ENCODE measurements around the gene MRPS6. TPM values are rescaled to one million over a fixed set of nuclear protein-coding genes. Genes with fewer than 3 reads are reported as not detected.

The MRPS6 gene
- total RNA-seq, 1 experiment from 2014 or later = 109 TPM

DNA sequence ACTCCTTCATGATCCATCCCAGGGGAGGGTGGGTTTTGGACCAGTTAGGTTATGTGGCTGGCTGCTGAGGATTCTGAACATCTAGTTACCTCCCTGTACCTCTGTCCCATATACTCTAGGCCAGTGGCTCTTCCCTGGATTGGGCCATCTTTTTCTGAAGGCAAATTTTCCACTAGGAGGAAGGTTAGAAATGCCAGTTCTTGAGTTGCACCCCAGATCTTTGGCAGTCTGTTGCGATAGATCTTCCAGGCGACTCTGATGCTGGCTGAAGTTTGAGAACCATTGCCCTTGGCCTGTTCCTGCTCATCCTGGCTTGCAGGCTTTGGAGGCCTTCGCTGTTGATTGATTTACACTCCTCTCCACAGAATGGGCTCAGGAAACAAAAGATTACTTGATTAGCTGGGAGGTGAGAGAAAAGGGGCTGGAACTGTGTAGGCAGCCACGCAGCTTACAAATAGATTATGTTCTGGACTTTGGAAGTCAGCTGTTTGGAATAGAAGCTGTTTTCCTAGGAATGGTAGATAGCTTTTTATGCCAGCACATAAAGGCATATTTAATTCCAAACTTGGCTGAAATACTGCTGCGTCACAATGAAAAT lies 110.1 kb downstream of the MRPS6 start:
- intact Hi-C loops (cut with micrococcal nuclease; ENCODE audit: unreplicated experiment) (no loop called here), in situ Hi-C loops (cut with HindIII; ENCODE audit: low pct_unique_long_range_greater_than_20kb, low sequenced_read_pairs) (no loop called here)
- ChIA-PET POLR2A (no interaction called here), CTCF (no interaction called here)
- TF ChIP-seq CTCF (IDR thresholded peaks at IDR 0.05) = no peak
- no TSS peak for BruUV-seq (replicated peaks)
- Histone ChIP-seq H3K9me3 (ENCODE audit: control insufficient read depth, insufficient read depth, low read depth, low read length) (no peaks in the 10 kb centered on the region), H3K4me1 (ENCODE audit: control insufficient read depth, insufficient read depth, low read length) (no peaks in the 10 kb centered on the region), H3K4me3 (ENCODE audit: low read depth in 2 of 2, low read length in 2 of 2) (no peak overlapping the region), H3K27ac (ENCODE audit: low read length) (no peak overlapping the region), H3K36me3 (ENCODE audit: control insufficient read depth, insufficient read depth, low read length) (no peaks in the 10 kb centered on the region), H3K27me3 (ENCODE audit: control insufficient read depth, insufficient read depth, low read length) (no peaks in the 10 kb centered on the region)
- DNase-seq (ENCODE audit: low read depth, low spot score) = no peak
- no peak for ATAC-seq

GRCh38 chr21:34184232-34184631 lies 110.9 kb downstream of the MRPS6 start:
- ChIA-PET POLR2A (no interaction called here), CTCF (no interaction called here)
- H3K27ac ChIP-seq (ENCODE audit: low read length) = no peak overlapping the region
- no peaks in the 10 kb centered on the region for H3K36me3 ChIP-seq (ENCODE audit: control insufficient read depth, insufficient read depth, low read length)
- no TSS peak for BruUV-seq (replicated peaks)
- in situ Hi-C loops (cut with HindIII; ENCODE audit: low pct_unique_long_range_greater_than_20kb, low sequenced_read_pairs) = no loop called here
- H3K4me3 ChIP-seq (ENCODE audit: low read depth in 2 of 2, low read length in 2 of 2) = no peak overlapping the region
- no peak for ATAC-seq
- H3K4me1 ChIP-seq (ENCODE audit: control insufficient read depth, insufficient read depth, low read length) = no peaks in the 10 kb centered on the region
- DNase-seq (ENCODE audit: low read depth, low spot score) = no peak
- intact Hi-C loops (cut with micrococcal nuclease; ENCODE audit: unreplicated experiment) = no loop called here
- no peaks in the 10 kb centered on the region for H3K9me3 ChIP-seq (ENCODE audit: control insufficient read depth, insufficient read depth, low read depth, low read length)
- H3K27me3 ChIP-seq (ENCODE audit: control insufficient read depth, insufficient read depth, low read length) = no peaks in the 10 kb centered on the region
- TF ChIP-seq TCF7L2 (IDR thresholded peaks at IDR 0.05; ENCODE audit: low read depth, low read length) (no peak), SIN3A (IDR thresholded peaks at IDR 0.05; ENCODE audit: borderline replicate concordance, insufficient read depth, low read depth, low read length) (no peak), CTCF (IDR thresholded peaks at IDR 0.05) (no peak), REST (IDR thresholded peaks at IDR 0.05; ENCODE audit: insufficient read depth in 1 of 2, low read depth in 2 of 2, low read length in 1 of 2) (no peak), POLR2AphosphoS5 (IDR thresholded peaks at IDR 0.05; ENCODE audit: low read depth, low read length) (no peak)
